GM13976 (cell line): ENCODE data around the gene GIMD1.

Experiments used
- DNase-seq: peaks from one replicate; pipeline ENCODE4 v3.0.0; 2012; ENCODE audit warnings: low spot score
- in situ Hi-C: fragments of 300-500 bp; cut with MboI; formaldehyde crosslinking; loops from one replicate; pipeline ENCODE4 v1.12.0; 2022; ENCODE audit warnings: low sequenced_read_pairs, mixed read lengths, inconsistent platforms; ENCODE audit not compliant: unreplicated experiment
- TF ChIP-seq, protein P1 (sequence below): IDR thresholded peaks from 2 replicates; pipeline ENCODE4 v1.5.1; 2012; ENCODE audit warnings: borderline replicate concordance, mild to moderate bottlenecking; ENCODE audit not compliant: insufficient read depth; ENCODE audit errors: extremely low read depth, missing control alignments, control extremely low read depth

Gene GIMD1

DNA sequence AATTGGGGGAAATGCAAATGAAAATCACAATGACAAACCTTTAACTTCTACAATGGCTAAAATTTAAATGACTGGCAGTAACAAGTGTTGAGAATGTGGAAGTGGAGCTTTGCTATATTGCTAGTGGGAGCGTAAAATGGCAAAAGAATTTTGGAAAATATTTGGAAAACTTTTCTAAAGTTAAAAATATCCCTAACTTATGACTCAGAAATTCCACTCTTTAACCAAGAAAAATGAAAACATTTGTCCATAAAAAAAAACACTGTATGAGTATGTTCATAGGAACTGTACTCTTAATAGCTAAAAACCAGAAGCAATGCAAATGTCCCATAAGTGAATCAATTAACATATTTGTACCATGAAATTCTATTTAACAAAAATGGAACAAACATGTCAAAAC, 56.2 kb downstream of the GIMD1 start:
- in situ Hi-C loops, result no loop called here
- no peak for DNase-seq
- TF ChIP-seq, protein P1, sequence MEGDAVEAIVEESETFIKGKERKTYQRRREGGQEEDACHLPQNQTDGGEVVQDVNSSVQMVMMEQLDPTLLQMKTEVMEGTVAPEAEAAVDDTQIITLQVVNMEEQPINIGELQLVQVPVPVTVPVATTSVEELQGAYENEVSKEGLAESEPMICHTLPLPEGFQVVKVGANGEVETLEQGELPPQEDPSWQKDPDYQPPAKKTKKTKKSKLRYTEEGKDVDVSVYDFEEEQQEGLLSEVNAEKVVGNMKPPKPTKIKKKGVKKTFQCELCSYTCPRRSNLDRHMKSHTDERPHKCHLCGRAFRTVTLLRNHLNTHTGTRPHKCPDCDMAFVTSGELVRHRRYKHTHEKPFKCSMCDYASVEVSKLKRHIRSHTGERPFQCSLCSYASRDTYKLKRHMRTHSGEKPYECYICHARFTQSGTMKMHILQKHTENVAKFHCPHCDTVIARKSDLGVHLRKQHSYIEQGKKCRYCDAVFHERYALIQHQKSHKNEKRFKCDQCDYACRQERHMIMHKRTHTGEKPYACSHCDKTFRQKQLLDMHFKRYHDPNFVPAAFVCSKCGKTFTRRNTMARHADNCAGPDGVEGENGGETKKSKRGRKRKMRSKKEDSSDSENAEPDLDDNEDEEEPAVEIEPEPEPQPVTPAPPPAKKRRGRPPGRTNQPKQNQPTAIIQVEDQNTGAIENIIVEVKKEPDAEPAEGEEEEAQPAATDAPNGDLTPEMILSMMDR, result no peak
